GM18858 (cell line): ENCODE results near the gene SVIL.
A peak's percentile ranks its signal among the peaks of the same experiment; 100 is the strongest.

ENCODE experiments used
- ATAC-seq: cut with Tn5 transposase; IDR thresholded peaks from one replicate; pipeline ENCODE4 v1.9.1; 2021; ENCODE audit not compliant: unreplicated experiment

Gene SVIL

GRCh38 chr10:29650552-29650944 lies 15.8 kb upstream of the SVIL start:
- no peak for ATAC-seq

DNA sequence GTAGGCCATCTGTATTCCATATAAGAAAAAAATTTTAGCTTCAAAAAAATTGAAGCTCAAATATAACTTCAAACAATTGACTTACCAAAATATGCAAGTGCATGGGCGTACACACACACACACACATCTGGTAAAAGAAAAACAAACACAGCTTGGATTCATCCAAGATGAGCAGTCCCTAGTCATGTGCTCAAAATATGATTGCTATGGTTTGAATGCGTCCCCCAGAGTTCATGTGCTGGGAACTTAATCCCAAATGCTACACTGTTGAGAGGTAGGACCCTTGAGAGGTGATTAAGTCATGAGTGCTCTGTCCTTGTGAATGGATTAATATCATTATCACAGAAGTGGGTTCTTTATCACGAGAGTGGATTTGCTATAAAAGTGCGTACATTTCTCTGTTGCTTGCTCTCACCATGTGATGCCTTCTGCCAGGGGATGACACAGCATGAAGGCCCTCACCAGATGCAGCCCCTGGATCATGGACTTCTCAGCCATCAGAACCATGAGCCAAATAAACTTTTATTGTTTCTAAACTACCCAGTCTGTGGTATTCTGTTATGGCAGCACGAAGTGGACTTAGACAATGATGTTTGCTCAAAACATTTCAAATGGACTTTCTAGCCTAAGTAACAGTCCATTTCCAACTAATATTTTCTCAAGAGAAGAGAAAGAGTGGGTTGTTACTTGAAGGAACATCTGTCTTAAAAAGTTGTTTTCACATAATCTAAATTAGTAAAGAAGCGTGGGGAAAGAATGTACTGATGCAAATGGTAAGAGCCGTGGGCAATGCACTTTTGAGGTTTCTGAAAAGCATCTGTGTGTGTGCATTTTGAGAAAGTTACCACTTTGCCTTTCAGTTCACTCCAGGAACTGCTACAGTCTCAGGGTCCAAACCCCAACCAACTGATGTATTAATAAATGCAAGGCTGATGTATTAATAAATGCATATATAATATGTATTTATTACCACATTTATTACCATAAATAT lies 15.1 kb upstream of the SVIL start:
- no peak for ATAC-seq

GRCh38 chr10:29648983-29649268 lies 14.2 kb upstream of the SVIL start:
- no peak for ATAC-seq

GRCh38 chr10:29648114-29648982 lies 13.6 kb upstream of the SVIL start:
- ATAC-seq, result no peak

DNA sequence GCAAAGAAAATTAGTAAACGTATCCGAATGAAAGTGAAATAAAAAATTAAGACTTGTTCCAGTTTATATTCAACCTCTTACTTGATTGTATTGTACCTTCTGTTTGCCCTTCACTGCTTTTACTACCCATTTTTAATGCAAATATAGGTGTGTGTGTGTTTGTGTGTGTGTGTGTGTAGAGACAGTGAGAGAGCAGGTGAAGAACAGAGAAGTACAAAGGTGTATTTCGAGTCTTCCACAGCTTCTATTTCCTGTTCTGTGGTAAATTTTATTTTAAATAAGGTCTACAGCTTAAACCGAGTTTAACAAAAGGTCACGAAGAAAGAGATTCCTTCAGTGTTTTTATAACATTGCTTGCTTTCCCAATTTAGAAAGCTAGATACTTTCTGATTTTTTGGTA lies 12.7 kb upstream of the SVIL start:
- ATAC-seq, result no peak

DNA sequence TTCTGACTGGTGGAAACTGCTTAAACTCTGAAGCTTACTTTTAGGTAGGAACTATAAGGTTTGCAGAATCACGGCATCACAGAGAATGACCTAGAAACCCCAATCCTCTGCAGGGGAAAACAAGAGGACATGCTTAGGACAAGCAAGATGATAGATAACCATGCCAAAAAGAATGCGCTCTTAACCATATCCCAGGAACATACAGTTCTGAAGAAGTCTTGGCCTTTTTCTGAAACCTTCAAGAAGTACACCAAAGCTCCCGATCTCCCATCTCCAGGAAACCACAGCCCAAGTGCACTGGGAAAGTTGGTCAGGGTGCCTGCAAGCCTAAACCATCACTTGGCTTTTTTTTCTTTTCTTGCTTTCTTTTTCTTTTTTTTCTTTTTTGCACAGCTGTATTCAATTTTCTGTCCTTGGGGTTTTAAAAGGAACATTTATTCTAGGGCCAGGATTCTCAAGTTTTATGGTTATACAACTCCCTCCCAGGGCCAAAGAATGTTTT lies 12.2 kb upstream of the SVIL start:
- no peak for ATAC-seq

DNA sequence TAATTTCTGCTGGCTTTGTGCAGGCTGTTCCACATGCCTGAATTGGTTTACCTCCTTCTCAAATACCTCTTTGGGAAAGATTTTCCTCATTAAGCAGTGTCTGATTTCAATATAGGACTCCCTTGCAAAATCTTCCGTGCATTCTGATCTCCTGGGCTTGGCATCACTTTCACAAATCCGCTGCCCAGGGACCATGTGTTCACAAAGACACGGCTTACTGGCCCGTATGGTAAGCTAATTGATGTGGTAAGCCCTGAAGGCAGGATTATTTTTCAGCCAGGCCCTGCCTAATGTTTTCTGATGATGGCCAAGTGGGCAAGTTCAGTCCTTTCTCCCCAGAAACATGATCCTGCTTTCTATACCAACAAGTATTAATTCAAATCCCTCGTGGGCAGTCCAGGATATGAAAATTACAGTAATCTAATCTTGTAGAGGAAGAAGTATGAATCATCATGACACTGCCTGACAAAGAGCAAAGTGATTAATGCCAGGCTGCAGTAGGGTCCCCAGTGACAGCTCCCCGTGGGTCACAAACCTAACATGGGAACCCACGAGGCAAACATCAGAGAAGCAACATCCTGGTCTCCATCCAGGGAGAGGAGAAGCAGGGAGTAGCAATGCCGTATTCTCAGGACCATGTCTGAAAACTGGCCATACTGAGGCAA lies 11.6 kb upstream of the SVIL start:
- no peak for ATAC-seq

- ATAC-seq, result no peak
Observed at GRCh38 chr10:29643771-29644501, 9.2 kb upstream of the SVIL start.

DNA sequence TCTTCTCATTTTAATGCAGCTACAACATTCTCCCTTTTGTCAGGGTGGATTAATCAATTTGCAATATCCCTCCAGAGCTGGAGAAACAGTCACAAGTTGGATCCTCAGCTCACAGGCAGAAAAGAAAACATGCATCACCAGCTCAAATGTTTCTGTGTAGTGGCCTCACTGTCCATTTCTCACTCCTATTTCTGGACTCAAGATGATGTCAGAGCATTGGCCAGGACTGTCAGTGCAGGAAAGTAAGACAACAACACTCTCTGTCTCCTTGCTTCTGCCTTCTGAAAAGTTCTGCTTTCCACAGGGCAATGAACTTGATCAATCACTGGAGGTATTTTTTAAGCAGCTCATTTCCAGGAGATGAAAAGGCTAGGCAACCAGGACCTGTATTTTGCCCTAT lies 8.2 kb upstream of the SVIL start:
- ATAC-seq, result no peak

DNA sequence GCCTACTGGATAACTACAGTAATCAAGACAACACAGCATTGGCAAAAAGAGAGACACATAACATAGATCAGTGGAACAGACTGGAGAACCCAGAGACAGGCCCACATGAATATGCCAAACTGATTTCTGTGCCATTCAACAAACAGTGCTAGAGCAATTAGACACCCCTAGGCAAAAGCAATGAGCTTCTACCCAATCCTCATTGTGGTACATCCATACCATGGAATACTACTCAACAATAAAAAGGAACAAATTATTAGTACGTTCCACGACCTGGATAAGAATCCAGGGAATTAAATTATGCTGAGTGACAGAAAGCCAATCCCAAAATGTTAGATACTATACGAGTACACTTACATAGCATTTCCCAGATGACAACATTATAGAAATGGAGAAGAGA lies 2.8 kb upstream of the SVIL start:
- ATAC-seq, result no peak

DNA sequence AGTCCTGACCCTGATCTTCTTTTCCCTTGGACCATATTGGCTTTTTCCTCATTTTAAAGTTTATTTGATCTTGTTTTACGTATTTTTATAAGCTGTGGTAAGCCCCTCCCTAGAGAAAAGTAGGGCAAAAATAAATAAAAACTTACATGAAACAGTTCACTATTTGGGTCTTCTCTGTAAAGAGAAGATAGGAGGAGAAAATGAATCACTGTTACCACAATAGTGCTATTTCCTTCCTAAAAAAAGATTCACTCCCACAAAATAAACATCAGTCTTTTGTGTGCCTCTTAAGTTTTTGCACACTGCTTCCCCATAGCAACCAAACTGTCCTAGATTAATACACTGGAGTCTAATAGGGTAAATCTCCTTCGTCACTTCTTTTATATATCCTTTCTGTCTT lies 1.4 kb upstream of the SVIL start:
- ATAC-seq, result no peak

DNA sequence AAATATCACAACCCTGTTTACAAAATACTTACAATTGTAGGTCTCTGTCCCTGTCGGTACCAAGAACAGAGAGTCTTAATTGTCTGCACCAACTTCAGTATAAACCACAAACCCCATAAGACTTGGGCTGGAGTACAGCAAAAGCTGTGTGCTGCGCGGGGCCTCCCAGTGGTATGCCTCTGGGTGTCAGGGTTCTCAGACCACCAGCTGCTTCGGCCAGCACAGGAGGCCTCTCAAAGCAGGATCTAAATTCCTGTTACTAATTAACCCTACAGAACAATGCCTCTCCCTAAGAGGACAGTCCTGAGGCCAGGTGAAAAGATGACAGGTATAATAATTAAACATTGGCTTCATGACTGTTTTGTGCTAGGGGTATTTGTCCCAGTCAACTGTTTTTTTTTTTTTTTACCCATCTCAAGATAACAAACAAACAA lies 957 bp upstream of the SVIL start:
- peak; percentile 45 for ATAC-seq

- ATAC-seq, result no peak
Observed at GRCh38 chr10:29634105-29634504, 666 bp downstream of the SVIL start.

GRCh38 chr10:29631049-29631339 lies 3.8 kb downstream of the SVIL start:
- no peak for ATAC-seq

DNA sequence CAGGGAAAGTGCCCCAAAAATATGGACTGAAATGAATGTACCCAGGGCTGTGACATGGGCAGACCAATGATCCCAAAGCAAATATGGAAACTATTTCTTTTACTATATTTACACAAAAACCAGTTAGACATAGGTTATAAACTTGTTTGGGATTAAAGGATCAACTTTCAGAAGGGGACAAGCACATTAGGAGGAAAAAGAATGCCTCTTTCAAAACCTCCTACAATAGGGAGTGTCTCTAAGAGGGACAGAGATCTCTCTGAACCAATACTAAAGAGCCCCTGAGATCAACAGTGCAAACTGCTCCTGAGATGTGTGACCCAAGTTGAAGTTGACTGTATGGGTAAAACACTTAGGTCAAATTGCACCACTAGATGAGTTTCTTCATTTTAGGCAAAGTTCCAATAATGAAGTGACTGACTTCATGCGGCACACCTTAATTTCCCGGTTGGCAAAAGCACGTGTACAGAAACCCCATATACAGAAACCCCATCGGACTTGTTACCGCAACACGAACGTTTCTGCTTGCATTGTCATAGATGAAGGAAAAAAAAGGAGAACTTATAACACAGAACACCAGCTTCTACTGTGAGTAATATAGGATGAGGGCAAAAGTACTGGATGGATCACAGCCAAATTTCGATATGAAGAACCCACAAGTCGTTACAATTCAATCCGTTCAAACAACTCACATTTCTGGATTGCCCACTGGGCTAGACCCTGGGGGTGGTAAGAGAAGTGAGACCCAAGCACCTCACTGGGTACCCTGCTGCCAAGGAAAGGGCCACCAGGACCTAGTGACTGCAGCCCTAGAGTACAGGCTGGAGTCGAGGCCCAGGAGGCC lies 4.3 kb downstream of the SVIL start:
- ATAC-seq, result no peak

DNA sequence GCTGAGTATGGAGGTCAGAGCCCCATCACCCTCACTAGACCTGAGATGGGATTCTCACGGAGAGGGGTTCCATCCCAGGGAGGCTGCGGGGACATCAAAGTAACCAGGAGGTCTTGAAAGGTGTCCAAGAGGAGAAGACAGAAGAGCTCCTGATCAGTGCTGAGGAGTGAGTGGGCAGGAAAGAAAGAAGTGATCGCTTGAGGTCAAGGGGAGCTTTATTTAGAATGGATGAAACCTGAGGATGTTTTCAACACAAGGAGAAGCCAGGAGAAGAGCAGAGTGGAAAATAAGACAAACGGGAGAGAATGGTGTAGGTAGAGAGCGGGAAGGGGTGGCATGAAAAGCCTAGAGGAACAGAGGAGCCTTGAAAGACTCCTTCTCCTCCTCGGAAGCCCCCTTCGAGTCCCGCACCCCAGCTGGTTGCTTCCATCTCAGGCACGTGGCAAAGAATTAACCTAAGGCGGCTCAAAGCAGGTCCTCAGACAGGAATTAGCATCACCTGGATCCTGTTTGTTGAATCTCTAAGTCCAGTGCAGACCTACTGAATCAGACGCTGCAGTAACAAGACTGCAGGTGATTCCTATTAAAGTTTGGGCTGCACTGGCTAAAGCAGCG lies 5.8 kb downstream of the SVIL start:
- no peak for ATAC-seq

- no peak for ATAC-seq
Observed at GRCh38 chr10:29628311-29628710, 6.5 kb downstream of the SVIL start.

DNA sequence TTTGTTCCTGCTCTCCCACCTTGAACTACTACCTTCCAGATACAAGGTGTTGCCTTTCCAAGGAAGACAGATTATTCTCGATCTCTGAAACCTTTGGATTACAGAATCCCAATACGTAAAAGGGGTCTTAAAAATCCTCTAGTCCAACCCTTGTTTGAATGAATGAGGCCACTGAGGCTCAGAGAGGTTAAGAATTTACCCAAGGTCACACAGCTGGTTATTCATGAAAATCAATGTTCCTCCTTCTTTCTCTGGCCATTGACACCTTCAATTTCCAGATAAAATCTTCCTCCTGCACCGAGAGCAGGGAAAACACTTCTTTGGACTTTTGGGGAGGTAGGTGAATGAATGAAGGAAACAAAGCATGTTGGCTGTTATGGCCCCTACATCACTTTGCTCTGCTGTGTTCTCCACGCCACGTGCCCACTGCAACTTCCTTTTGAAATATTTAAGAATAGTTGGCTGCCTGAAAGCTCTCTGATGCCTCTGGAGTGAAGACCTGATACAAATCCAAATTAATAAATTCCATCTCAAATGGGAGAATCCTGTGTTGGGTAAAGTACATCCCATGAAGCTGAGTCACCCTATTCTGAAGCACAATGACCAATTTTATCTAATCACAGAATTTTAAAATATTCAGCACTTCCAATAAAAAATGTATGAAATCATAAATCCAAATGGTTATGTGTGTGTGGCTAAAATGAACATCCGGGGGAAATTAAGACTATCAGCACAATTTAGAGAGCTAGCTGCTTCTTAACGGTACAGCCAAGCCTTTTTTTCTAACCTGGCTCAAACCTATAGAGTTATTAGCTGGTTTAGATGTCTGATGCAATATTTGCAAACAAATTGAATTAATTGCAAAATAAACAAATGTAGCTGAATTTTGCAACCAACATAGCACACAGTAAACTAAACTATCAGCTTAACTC lies 7.3 kb downstream of the SVIL start:
- ATAC-seq, result no peak
